HG03066 (cell line): ENCODE measurements around the gene LACTBL1.

Experiments used
- ATAC-seq: cut with Tn5 transposase; IDR thresholded peaks from one replicate; pipeline ENCODE4 v1.9.1; 2021; ENCODE audit warnings: low read depth; ENCODE audit not compliant: unreplicated experiment

LACTBL1 gene

GRCh38 chr1:22914633-22915217 lies 57.9 kb downstream of the LACTBL1 start:
- ATAC-seq, result no peak

- no peak for ATAC-seq
These were observed 58.5 kb downstream of the LACTBL1 start for GRCh38 chr1:22914156-22914555.

- ATAC-seq, result no peak
These were observed 59.1 kb downstream of the LACTBL1 start for GRCh38 chr1:22913421-22914141.

GRCh38 chr1:22912311-22912710 lies 60.4 kb downstream of the LACTBL1 start:
- ATAC-seq, result no peak

GRCh38 chr1:22910986-22911651 lies 61.5 kb downstream of the LACTBL1 start:
- ATAC-seq, result no peak

- no peak for ATAC-seq
These were observed 62.4 kb downstream of the LACTBL1 start for GRCh38 chr1:22910286-22910685.

GRCh38 chr1:22908880-22909426 lies 63.7 kb downstream of the LACTBL1 start:
- ATAC-seq, result no peak

- ATAC-seq, result no peak
These were observed 65.1 kb downstream of the LACTBL1 start for GRCh38 chr1:22907528-22907927.

GRCh38 chr1:22906968-22907367 lies 65.7 kb downstream of the LACTBL1 start:
- no peak for ATAC-seq

GRCh38 chr1:22903113-22903512 lies 69.6 kb downstream of the LACTBL1 start:
- ATAC-seq, result no peak
